ENCODE data around the gene UGT1A7.
"Not testable (repeated sequence)": the region's sequence is repeated elsewhere in the genome, so short reads cannot be mapped to it uniquely, and the experiment has no call there.

The UGT1A7 gene

DNA sequence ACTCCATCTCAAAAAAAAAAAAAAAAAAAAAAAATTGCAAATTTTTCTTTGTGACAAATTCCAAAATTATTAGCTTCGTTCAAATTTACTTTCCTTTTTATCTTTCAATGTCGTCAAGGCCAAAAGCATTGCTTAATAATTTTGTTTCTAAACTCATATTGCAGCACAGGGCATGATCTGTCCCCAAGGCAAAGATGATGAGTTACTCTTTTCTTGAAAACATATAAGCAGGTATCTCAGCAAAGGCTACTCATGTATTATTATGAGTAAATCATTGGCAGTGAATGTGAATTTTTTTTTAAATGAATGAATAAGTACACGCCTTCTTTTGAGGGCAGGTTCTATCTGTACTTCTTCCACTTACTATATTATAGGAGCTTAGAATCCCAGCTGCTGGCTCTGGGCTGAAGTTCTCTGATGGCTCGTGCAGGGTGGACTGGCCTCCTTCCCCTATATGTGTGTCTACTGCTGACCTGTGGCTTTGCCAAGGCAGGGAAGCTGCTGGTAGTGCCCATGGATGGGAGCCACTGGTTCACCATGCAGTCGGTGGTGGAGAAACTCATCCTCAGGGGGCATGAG is at the start of gene UGT1A7:
Gene UGT1A7 (plus strand): TSS at position 381 of the 579 bp plus-strand sequence. CDS start 37 bp downstream, at position 418.
- H3K4me3 ChIP-seq (ENCODE audit: low read depth, low read length) = no peak within 1 kb of the TSS
- TF ChIP-seq, protein P1, sequence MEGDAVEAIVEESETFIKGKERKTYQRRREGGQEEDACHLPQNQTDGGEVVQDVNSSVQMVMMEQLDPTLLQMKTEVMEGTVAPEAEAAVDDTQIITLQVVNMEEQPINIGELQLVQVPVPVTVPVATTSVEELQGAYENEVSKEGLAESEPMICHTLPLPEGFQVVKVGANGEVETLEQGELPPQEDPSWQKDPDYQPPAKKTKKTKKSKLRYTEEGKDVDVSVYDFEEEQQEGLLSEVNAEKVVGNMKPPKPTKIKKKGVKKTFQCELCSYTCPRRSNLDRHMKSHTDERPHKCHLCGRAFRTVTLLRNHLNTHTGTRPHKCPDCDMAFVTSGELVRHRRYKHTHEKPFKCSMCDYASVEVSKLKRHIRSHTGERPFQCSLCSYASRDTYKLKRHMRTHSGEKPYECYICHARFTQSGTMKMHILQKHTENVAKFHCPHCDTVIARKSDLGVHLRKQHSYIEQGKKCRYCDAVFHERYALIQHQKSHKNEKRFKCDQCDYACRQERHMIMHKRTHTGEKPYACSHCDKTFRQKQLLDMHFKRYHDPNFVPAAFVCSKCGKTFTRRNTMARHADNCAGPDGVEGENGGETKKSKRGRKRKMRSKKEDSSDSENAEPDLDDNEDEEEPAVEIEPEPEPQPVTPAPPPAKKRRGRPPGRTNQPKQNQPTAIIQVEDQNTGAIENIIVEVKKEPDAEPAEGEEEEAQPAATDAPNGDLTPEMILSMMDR (IDR thresholded peaks at IDR 0.05; ENCODE audit: low read depth, low read length, missing control alignments) = no peak
- DNase-seq (ENCODE audit: low read depth) = no peak
- in situ Hi-C loops (cut with HindIII; ENCODE audit: low sequenced_read_pairs) = no loop called here

DNA sequence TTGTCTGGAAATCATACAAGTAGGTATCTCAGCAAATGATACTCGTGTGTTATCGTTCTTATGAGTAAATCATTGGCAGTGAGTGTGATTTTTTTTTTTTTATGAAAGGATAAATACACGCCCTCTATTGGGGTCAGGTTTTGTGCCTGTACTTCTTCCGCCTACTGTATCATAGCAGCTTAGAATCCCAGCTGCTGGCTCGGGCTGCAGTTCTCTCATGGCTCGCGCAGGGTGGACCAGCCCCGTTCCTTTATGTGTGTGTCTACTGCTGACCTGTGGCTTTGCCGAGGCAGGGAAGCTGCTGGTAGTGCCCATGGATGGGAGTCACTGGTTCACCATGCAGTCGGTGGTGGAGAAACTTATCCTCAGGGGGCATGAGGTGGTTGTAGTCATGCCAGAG is 45.4 kb upstream of the UGT1A7 start, which contains the start of gene UGT1A10:
Gene UGT1A10 (plus strand): TSS at position 143 of the 400 bp plus-strand sequence. CDS start 75 bp downstream, at position 218.
- DNase-seq (ENCODE audit: low read depth); H3K4me3 ChIP-seq (ENCODE audit: low read depth, low read length); in situ Hi-C loops (cut with HindIII; ENCODE audit: low sequenced_read_pairs): not testable (repeated sequence)

DNA sequence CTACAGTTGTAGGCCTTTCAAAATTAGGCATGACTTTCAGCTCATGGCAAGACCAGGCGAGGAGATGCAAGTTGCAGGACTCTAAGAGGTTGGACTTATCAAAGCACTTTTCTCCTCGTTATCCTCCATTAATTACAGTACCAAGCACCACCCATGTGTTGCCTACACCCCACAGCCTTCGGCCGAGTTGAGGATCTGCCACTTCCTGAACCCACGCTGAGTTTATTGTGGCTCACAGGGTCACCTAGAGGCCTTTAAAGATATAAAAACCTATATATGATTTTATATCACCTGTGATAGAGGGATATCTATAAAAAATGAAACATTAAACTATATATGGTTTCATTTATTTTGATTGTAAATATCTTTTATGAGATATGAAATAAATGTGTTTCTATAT is 42.9 kb upstream of the UGT1A7 start:
- no peak overlapping the region for H3K4me3 ChIP-seq (ENCODE audit: low read depth, low read length)
- DNase-seq (ENCODE audit: low read depth) = no peak
- TF ChIP-seq, protein P1 (IDR thresholded peaks at IDR 0.05; ENCODE audit: low read depth, low read length, missing control alignments) = no peak
- in situ Hi-C loops (cut with HindIII; ENCODE audit: low sequenced_read_pairs) = no loop called here

DNA sequence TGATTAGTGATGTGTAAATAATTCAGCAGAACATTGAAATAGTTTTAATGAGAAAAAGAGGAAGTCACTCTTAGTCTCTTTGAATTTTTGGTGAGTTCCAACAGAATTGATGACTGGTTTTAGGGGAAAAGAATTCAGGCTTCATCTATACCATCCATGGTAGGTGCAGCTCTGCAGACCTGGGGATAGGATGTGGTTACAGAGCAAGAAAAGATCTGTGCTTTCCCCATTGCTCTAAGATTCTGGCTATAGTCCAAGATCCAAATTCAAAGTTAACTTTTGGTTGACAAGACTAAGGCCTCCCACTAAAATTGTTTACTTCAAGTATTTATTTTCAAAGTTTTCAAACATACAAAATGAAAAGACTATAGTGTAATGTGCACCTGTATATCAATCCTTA is 41.8 kb upstream of the UGT1A7 start:
- no peak for DNase-seq (ENCODE audit: low read depth)
- TF ChIP-seq, protein P1 (IDR thresholded peaks at IDR 0.05; ENCODE audit: low read depth, low read length, missing control alignments) = no peak
- no peak overlapping the region for H3K4me3 ChIP-seq (ENCODE audit: low read depth, low read length)
- in situ Hi-C loops (cut with HindIII; ENCODE audit: low sequenced_read_pairs) = no loop called here

DNA sequence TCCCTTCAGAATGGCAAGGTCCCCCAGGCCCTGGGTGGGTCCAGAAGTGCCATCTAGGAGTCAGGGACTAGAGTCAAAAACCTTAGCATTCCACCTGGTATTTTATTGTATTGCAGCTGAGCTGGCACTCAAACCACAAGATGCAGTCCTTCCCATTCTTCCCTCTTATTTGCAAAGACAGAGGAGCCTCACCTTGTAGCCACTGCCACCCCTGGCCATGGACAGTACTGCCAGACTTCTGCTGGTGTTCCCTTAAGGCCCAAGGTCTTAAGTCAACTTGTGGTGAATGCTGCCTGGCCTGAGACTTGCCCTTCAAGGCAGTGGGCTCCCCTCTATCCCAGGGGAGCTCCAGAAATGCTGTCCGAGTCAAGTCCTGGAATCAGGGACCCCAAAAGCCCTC is 38.6 kb upstream of the UGT1A7 start:
- H3K4me3 ChIP-seq (ENCODE audit: low read depth, low read length) = no peak overlapping the region
- TF ChIP-seq, protein P1 (IDR thresholded peaks at IDR 0.05; ENCODE audit: low read depth, low read length, missing control alignments) = peak; percentile 25
- no peak for DNase-seq (ENCODE audit: low read depth)
- in situ Hi-C loops (cut with HindIII; ENCODE audit: low sequenced_read_pairs) = no loop called here

DNA sequence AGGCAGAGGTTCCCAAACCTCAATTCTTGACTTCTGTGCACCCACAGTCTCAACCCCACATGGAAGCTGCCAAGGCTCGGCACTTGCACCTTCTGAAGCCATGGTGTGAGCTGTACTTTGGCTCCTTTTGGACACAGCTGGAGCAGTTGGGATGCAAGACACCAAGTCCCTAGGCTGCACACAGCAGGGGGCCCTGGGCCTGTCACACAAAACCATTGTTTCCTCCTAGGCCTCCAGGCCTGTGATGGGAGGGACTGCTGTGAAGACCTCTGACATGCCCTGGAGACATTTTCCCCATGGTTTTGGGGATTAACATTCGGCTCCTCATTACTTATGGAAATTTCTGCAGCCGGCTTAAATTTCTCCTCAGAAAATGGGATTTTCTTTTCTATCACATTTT is 35.7 kb upstream of the UGT1A7 start:
- in situ Hi-C loops (cut with HindIII; ENCODE audit: low sequenced_read_pairs); DNase-seq (ENCODE audit: low read depth): not testable (repeated sequence)

DNA sequence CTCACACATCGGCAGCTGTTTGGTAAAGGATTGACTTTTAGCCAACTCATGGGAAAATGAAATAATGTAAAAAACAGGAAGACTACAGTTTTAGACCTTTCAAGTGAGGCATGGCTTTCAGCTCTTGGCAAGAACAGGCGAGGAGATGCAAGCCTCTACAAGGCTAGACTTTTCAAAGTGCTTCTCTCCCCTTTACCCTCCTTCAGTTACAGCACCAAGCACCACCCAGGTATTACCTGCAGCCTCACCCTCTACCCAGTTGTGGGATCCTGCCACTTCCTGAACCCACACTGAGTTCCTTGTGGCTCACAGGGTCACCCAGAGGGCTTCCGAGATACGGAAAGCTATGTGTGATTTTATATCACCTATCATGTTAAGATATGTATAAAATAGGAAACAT is 30.7 kb upstream of the UGT1A7 start:
- H3K4me3 ChIP-seq (ENCODE audit: low read depth, low read length) = no peak overlapping the region
- in situ Hi-C loops (cut with HindIII; ENCODE audit: low sequenced_read_pairs) = no loop called here
- TF ChIP-seq, protein P1 (IDR thresholded peaks at IDR 0.05; ENCODE audit: low read depth, low read length, missing control alignments) = no peak
- DNase-seq (ENCODE audit: low read depth) = no peak

More for the DNA sequence above, 35.7 kb upstream of the UGT1A7 start:
- H3K4me3 ChIP-seq (ENCODE audit: low read depth, low read length) = not testable (repeated sequence)

DNA sequence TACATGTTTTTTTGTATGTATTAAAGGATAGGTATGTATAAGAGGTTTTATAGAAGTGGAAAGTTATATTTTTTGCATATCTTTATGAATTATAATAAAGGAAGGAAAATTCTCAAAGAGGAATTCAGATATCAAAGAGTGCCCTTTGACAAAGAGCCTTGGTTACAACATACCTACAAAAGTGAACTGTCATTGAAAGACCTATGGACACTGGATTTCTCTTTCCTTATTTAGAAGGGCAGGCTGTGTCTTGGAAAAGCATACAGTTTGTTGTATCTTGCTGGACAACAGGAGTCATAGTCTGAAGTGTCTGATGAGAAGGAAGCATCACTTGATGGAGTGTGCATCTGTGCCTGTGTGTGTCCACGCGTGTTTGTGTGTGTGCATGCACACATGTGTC is 30.3 kb upstream of the UGT1A7 start:
- TF ChIP-seq, protein P1 (IDR thresholded peaks at IDR 0.05; ENCODE audit: low read depth, low read length, missing control alignments) = no peak
- in situ Hi-C loops (cut with HindIII; ENCODE audit: low sequenced_read_pairs) = no loop called here
- no peak overlapping the region for H3K4me3 ChIP-seq (ENCODE audit: low read depth, low read length)
- no peak for DNase-seq (ENCODE audit: low read depth)

Data from astrocyte of the cerebellum (primary cell).